Activated CD8-positive, alpha-beta memory T cell treated with anti-CD3 and anti-CD28 coated beads, Interleukin-2, amount 50 U/mL, for 1 hour (primary cell): ENCODE results near the gene FOXP1.

ENCODE experiments used
- DNase-seq: peaks from one replicate; pipeline ENCODE4 v3.0.0-alpha.2; 2020; ENCODE audit errors: extremely low read depth

The FOXP1 gene

DNA sequence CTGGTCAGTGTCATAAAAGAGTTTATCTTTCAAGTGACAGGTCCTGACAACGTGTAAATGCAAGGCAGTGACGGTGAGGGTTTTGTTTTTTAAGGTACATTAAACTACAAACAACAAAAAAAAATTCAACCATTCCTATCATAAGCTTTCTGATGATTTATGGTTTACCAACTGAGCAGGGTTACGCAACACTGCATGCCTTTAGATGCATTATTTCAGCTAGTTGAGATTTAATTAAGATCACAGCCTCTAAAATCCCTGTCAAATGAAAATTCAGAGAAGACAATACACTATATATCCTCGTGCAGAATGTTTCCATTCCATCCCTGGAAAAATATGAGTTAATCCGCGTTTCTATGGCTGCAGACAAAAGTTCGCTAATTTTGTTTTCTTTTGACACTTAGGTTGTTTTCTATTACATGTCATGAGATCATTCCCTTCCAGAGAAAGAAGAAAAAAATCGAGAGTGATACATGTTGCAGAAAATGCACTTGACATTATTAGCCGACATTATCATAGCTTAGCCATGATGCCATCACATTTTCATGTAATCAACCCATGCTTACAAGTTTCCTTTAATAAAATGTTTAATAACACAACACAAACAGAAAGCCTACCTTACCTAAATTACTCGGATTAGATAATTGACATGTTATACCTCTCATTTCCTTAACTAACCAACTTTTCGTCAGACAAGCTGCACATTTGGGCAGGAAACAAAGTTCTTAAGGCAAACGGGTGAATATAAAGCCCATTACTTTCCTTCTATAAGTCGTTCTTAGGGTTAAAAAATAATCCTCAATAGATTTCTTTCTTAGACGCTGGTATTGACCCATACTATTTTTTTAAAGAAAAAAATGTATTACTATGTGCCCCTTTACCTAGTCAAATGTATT, 521.2 kb downstream of the FOXP1 start:
- no peak for DNase-seq

- DNase-seq, result no peak
Observed at GRCh38 chr3:71061581-71061980, 521.9 kb downstream of the FOXP1 start.

GRCh38 chr3:71061037-71061436, 522.5 kb downstream of the FOXP1 start:
- DNase-seq, result no peak

DNA sequence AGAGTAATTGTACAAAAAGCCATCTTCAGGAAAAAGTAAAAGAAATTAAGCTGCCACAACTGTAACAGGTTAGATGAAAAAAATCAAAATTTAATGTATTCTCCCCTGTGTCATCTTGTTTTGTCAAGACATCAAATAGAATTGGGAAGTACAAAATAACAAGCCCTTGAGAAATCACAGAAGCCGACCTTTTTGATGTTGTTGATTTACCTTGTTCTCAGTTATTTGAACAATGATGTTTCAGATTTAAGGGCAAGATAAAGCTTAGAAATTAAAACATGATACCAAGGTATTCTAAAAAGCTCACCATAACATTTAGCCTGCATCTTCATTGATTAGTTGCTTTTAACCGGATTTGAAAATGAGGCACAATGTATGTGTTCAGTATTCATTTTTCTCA, 523.0 kb downstream of the FOXP1 start:
- DNase-seq, result no peak

GRCh38 chr3:71057526-71057894, 526.0 kb downstream of the FOXP1 start:
- no peak for DNase-seq

GRCh38 chr3:71056327-71056726, 527.2 kb downstream of the FOXP1 start:
- no peak for DNase-seq

GRCh38 chr3:71055257-71056001, 528.1 kb downstream of the FOXP1 start:
- DNase-seq, result no peak

GRCh38 chr3:71054312-71054711, 529.2 kb downstream of the FOXP1 start:
- no peak for DNase-seq

DNA sequence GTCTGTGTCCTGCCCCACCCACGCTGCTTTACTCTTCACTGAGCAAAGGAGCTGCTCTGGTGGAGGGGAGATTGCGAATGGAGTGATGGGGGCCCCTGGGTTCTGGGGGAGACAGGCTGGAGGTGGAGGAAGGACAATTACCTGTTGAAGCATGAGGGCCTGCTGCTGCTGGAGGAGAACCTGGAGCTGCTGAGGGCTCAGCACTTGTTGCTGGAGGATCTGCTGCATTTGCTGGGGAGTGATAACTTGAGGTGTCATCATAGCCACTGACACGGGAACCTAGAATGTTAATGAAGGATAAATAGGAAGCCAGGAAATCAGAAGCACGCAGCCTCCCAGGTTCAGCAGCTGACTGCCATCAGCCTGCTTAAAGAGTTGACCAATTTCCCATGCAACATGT, 530.0 kb downstream of the FOXP1 start:
- no peak for DNase-seq

DNA sequence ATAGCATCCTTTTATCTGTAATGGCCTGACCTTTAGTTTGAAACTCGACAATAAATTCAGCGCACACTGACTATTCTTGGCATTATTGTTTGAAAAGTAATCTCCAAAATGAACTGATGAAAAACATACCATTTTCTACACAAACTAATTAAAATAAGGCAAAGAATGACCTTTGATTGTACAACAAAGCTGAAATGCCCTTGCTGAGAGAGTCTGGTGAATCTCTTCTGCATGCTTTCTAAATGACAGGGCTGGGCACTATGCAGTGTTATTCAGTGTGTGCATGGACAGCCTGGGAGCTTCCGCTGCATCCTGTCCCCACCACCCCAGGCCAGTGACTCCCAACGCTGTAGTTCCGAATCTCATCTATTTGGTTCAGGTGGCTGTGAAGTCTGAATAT, 530.8 kb downstream of the FOXP1 start:
- no peak for DNase-seq

- DNase-seq, result no peak
Observed at GRCh38 chr3:71051893-71052687, 531.4 kb downstream of the FOXP1 start.

- DNase-seq, result no peak
Observed at GRCh38 chr3:71051259-71051595, 532.3 kb downstream of the FOXP1 start.

DNA sequence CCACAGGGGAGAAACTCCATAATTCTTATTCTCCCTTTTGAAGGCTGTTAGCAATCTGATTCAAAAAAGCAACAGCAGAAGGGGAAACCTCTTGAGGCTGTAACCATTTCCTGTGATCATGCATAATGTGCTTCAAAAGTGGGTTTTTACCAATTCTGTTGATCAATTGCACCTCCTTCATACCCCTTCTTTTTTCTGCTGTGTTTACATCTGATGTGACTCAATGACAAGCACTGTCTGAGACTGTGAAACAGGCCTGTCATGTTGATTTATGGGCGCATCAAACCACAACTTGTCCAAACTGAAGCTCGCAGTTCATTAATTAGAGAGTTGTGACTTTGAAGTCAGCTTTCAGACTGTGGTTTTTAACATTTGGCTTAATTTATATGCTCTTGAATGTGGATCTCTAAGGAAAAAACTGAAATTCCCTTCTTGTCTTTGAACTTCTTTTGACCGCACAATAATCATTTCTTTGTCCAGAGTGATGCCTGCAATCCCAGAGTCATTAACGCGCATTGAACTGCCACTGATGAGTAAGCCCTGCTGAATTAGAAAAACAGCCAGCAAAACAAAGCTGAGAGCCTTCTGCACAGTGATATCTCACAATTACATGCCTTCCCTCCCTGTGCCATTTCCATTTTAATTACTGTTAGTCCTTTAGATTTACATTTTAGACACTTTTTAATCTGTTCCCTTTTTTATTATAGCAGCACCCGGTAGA, 532.8 kb downstream of the FOXP1 start:
- DNase-seq, result no peak

GRCh38 chr3:71050166-71050537, 533.4 kb downstream of the FOXP1 start:
- DNase-seq, result no peak

DNA sequence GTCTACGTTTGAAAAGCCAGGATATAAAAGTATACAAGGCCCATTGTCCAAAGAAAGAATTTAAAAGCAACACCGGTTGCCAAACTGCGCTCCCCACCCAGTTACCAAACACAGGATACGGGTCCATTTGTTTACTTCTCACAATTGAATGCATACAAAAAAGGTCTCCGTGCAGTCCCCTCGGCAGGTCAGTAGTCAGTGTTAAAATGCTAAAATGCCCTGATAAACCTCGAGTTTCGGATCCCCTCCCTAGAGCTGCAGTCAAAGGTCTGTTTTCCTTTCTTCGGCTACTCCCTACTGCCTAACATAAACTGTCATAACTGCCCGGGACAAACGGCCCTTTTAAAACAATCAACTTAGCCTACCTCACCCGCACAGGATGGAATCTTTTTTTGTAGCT, 534.6 kb downstream of the FOXP1 start:
- no peak for DNase-seq

DNA sequence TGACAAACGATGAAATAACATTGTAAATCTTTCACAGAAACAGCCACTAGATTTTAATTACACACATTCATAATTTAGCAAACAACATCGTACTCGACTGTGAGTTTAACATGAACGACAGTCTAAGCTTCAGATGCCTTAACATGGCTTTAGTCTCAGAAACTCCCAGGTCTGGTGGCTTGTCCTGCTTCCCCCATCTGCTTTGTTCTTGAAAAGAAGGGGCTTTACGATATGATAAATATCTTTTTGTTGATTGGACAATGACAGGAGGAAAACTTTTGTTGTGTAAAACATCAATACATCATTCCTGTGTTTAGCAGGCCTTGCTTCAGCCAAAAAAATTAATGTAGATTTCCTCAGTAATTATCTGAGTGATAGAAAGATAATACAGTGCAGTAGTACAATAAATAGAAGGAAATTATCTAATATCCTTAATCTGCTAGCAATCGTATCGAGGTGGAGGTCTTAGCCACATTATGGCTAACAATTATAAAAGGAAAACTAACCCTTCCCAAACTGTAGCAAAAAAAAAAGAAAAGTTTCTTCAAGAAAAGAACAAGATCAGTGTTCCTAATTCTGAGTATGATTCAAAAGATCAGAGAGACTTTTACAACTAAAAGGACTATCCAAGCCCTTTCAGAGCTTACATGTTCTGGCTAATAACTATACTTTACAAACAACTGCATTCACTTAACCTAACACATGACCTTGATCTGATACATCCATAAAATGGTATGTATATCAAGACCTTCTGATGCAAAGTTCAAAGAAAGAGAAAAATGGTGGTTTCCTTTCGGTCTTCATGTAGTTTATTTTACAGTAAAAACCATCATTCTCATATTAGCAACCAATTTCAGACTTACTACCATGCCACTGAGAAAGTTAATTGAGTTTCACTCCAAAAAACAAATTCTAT, 535.7 kb downstream of the FOXP1 start:
- no peak for DNase-seq

- no peak for DNase-seq
Observed at GRCh38 chr3:71046791-71047190, 536.7 kb downstream of the FOXP1 start.

DNA sequence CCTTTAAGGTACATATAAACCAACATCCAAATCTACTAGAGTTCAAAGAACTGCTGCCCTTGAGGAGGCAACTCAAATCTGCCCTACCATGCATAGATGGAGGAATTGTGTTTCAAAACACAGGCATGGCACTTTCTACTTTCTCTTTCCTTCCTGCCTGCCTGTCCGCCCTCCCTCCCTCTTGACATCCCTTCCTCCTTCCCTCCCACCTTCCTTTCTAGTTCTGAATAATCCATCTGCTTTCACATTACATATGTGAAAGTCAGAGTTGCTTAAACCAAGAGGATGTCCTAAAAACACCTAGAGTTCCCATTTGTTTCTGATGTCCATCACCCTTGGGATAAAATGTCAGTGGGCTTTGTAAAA, 537.6 kb downstream of the FOXP1 start:
- no peak for DNase-seq

DNA sequence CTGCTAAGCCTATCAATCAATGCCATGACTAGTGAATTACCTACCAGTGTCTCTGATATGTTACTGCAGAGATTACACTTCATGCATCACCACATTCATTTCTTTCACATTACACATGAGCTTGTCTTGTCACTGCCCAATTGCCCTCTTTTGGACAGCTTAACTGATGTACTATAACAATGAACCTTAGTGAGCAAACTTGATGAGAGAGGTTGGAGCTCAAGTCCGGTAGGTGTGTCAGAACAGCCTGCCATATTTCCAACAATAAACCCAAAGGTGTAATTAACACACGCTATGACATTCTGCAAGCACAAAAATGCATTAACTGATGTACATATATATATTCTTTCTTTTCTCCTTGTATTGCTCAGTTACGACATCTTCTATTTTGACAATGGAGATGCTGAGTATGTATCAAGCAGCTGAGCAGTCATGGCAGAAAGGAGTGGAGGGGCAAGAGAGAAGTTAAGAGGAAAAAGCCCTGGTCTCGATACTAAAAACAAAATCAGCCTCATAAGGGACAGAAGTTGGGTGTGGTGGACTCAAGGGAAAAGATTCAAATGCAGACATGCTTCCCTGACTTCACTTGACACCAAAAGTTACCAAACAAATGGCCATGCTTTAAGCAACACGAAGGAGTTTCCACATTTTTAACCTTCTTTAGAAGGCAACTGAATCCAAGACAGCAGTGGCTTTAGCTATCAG, 538.2 kb downstream of the FOXP1 start:
- no peak for DNase-seq

- DNase-seq, result no peak
Observed at GRCh38 chr3:71042759-71043158, 540.8 kb downstream of the FOXP1 start.
